Mucosa of descending colon (tissue), 3 donors: ENCODE results near the gene MPP3. TPM values are rescaled to one million over a fixed set of nuclear protein-coding genes. Genes with fewer than 3 reads are reported as not detected.

ENCODE experiments used
- ATAC-seq: fragments of 200-7000 bp; cut with Tn5 transposase; one replicate; pipeline ENCODE4 v1.9.1; 2020; ENCODE audit warnings: mild to moderate bottlenecking, moderate library complexity
- DNase-seq, 3 donors: peaks; one replicate each; pipeline ENCODE4 v3.0.0-alpha.2; 2020
- H3K36me3 ChIP-seq: fragments of 200-600 bp; one replicate; pipeline ENCODE4 v1.8.0; 2021; ENCODE audit warnings: low read depth, mild to moderate bottlenecking
- H3K4me1 ChIP-seq: fragments of 200-600 bp; one replicate; pipeline ENCODE4 v1.8.0; 2021; ENCODE audit warnings: low read depth, mild to moderate bottlenecking
- H3K4me3 ChIP-seq: fragments of 200-600 bp; one replicate; pipeline ENCODE4 v1.8.0; 2021; ENCODE audit warnings: mild to moderate bottlenecking
- H3K9me3 ChIP-seq: fragments of 200-600 bp; one replicate; pipeline ENCODE4 v1.8.0; 2021; ENCODE audit warnings: mild to moderate bottlenecking
- intact Hi-C, 2 donors: fragments of 100-400 bp; cut with DNase I in 1 of 2; cut with micrococcal nuclease in 1 of 2; formaldehyde crosslinking; loops; one replicate each; pipeline versions ENCODE4 v1.11.0 to v1.11.1; 2022; cut with DNase I, micrococcal nuclease
- total RNA-seq, 3 donors: library from RNA; stranded (reverse); fragmentation: NEBNext Ultra II Directional in 2 of 3; extraction: Animal tissue kit (Norgen Biotek cat#: 25700) in 2 of 3; gene quantifications; one replicate each; pipeline versions ENCODE4 v1.2.1 to v1.2.4, GENCODE V29; 2021 to 2023
- TF ChIP-seq, protein P1 (sequence below): fragments of 200-600 bp; IDR thresholded peaks from one replicate; pipeline ENCODE4 v1.8.0; 2022; ENCODE audit warnings: antibody characterized with exemption, mild to moderate bottlenecking
- donor health status: DM: no; HTN: no; CAD: no; lungs with moderate emphysema.
- donor health status: DM: no; HTN: no; CAD: no.
- donor health status: DM: no; HTN: yes; CAD: no.

The MPP3 gene
- total RNA-seq, 3 donors from 2014 or later: 1.8 to 8.6 (median 3.7) TPM

DNA sequence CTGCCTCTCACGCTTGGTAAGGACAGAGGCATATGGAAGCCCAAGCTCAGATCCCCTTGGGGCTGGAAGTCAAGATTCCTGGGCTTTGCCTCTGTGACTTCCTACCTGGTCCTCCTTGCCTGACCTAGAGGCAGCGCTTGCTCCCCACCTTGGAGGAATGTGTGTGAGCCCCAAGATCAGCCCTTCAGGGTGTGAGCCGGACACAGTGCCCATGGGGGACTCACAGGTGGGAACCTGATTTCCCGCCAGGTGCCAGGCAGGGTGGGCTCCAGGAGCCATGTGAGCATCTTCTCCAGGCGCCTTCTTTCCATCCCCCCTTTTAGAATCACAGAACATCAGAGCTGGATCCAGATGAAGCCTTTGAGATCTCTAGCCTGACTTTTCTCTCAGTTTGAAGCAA lies 24.2 kb upstream of the MPP3 start:
- intact Hi-C loops: no loop called here
- no peak overlapping the region for H3K4me3 ChIP-seq
- no peaks in the 10 kb centered on the region for H3K36me3 ChIP-seq
- ATAC-seq (no peak), DNase-seq (no peak)
- no peaks in the 10 kb centered on the region for H3K9me3 ChIP-seq
- H3K4me1 ChIP-seq: no peaks in the 10 kb centered on the region
- TF ChIP-seq, protein P1, sequence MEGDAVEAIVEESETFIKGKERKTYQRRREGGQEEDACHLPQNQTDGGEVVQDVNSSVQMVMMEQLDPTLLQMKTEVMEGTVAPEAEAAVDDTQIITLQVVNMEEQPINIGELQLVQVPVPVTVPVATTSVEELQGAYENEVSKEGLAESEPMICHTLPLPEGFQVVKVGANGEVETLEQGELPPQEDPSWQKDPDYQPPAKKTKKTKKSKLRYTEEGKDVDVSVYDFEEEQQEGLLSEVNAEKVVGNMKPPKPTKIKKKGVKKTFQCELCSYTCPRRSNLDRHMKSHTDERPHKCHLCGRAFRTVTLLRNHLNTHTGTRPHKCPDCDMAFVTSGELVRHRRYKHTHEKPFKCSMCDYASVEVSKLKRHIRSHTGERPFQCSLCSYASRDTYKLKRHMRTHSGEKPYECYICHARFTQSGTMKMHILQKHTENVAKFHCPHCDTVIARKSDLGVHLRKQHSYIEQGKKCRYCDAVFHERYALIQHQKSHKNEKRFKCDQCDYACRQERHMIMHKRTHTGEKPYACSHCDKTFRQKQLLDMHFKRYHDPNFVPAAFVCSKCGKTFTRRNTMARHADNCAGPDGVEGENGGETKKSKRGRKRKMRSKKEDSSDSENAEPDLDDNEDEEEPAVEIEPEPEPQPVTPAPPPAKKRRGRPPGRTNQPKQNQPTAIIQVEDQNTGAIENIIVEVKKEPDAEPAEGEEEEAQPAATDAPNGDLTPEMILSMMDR: no peak

DNA sequence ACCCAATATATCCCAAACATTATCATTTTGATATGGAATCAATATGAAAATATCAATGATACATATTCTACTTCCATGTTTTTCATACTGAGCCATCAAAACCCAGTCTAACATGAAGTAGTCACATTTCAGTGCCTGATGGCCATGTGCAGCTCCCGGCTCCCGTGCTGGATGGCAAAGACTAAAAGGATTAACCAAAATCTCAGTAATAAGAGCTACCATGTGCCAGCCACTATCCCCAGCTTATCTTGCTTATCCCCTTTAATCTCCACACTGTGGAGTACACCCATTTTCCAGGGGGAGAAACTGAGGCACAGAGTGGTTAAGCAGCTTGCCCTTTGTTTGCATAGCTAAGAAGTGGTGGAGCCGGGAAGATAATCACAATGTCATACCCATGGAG lies 23.2 kb upstream of the MPP3 start:
- ATAC-seq (no peak), DNase-seq (no peak)
- H3K4me3 ChIP-seq: no peak overlapping the region
- H3K9me3 ChIP-seq: no peaks in the 10 kb centered on the region
- no peaks in the 10 kb centered on the region for H3K4me1 ChIP-seq
- intact Hi-C loops: no loop called here
- TF ChIP-seq, protein P1: no peak
- no peaks in the 10 kb centered on the region for H3K36me3 ChIP-seq

DNA sequence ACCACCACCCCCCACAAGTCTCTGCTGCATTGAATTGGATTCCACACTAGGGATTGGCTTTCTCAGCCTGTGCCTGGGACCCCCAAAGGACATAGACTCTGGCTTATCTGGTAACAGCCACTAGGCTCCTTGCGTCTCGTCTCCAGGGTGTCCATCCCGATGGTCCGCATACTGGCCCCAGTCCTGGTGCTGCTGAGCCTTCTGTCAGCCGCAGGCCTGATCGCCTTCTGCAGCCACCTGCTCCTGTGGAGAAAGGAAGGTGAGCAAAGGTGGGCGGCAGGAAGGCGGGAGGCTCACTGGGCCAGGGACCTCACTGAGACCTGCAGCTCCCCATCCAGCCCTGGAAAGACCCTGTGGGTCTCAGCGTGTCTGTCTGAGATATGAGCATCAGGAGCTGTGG lies 22.1 kb upstream of the MPP3 start:
- no peak overlapping the region for H3K4me3 ChIP-seq
- DNase-seq: no peak
- TF ChIP-seq, protein P1: no peak
- no peak for ATAC-seq
- no peaks in the 10 kb centered on the region for H3K4me1 ChIP-seq
- H3K36me3 ChIP-seq: no peaks in the 10 kb centered on the region
- H3K9me3 ChIP-seq: no peaks in the 10 kb centered on the region
- intact Hi-C loops: no loop called here

DNA sequence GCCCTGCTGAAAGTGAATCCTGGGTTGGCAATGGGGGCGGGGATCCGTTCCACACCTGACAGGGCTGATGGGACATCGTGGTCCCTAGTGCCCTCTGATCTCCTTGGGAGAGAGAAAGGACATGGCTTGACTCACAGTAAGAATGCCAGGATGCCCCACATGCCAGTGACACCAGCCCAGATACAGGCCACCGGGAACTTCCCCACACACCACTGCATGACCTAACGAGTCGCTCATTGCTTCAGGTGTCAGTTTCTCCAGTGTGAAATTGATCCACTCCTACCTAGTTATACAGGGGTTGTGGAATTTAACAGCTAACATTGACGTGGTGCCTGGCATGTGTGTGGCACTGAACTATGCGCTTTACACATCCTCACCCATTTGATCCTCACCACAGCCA lies 21.6 kb upstream of the MPP3 start:
- no peaks in the 10 kb centered on the region for H3K4me1 ChIP-seq
- TF ChIP-seq, protein P1: no peak
- ATAC-seq (no peak), DNase-seq (no peak)
- H3K4me3 ChIP-seq: no peak overlapping the region
- no peaks in the 10 kb centered on the region for H3K36me3 ChIP-seq
- intact Hi-C loops: no loop called here
- no peaks in the 10 kb centered on the region for H3K9me3 ChIP-seq

DNA sequence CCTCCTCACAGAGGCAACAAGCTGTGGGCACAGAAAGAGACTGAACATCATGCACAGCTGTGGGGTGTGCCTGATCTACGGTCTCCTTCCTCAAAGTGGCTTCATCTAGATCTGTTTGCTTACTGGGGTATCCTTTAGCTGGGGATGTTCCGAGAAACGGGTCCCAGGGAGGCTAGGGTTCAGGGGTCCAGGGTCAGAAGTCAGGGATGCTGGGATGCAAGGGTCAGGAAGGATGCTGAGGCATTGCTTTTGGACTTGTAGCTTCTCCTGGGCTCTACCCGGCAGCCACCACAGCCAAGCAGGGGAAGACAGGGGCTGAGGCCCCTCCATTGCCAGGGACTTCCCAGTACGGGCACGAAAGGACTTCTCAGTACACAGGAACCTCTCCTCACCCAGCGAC lies 20.6 kb upstream of the MPP3 start:
- TF ChIP-seq, protein P1: no peak
- intact Hi-C loops: no loop called here
- DNase-seq (peak in 1 of 3 donors; percentile 13), ATAC-seq (no peak)
- Histone ChIP-seq H3K4me3 (no peak overlapping the region), H3K4me1 (no peaks in the 10 kb centered on the region), H3K36me3 (no peaks in the 10 kb centered on the region), H3K9me3 (no peaks in the 10 kb centered on the region)

DNA sequence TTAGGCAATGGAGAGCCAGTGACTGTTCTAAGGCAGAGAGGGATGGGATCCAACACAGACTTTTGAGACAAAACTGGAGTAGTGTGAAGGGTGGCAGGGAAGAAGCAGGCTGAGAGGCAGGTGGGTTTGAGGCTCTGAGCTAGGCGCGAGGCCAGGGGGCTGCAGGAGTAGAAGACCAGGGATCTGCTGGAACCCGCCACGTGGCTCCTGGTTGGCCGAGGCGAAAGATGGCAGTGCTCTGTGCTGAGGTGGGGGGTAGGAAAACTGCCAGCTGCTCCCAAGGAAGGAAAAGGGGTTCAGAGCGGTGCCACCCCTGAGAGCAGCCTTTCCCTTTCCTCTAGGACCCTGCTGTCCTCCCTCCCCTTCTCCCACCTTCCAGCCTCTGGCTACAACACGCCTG lies 19.6 kb upstream of the MPP3 start:
- H3K36me3 ChIP-seq: no peaks in the 10 kb centered on the region
- DNase-seq (no peak), ATAC-seq (no peak)
- no peaks in the 10 kb centered on the region for H3K4me1 ChIP-seq
- H3K9me3 ChIP-seq: no peaks in the 10 kb centered on the region
- intact Hi-C loops: no loop called here
- H3K4me3 ChIP-seq: no peak overlapping the region
- TF ChIP-seq, protein P1: no peak
